ENCODE measurements around the gene PRKD3.

Gene PRKD3

DNA sequence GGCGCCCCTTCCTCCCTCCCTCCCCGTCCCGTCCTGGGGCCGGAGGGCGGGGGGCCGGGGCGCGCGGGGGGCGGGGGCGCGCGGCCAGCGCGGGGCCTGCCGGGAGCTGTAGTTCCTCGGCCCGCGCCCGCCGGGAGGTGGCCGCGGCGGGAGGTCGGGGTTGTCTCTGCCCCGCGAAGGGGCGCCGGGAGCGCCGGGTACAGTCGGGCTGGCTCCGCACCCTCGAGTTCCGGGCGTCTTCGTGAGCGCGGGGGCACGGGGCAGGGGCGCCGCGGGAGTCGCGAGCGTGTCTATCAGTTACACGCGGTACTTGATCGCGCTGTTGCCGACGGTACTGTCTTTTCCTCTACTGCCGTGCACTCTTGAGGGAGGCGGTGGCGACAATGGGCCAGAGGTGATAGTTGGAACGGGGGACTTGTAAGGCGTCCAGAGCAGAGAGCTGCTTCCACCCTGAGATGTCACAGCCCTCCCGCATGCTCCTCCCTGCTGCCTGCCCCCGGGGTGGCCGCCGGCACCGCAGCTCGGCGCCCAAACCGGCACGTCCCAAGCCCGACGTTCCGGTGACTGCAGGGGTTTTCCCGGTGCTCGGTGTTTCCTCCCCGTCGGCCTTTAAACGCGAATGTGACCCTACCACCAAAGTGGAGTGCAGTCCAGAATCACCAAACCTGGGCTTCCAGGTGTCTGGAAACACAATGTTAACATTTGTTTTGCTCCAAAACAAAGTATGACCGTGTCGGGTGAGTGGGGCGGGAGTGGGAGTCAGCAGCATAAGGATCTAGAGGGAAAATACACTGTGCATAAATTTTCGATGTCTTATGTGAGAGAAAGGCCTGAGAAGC, at the start of gene PRKD3:
Gene PRKD3, minus strand, starts transcription at position 48 of the 839 bp plus-strand sequence. CDS start 8,309 bp downstream, outside the sequence.
- no peak for DNase-seq (ENCODE audit: low read depth)

DNA sequence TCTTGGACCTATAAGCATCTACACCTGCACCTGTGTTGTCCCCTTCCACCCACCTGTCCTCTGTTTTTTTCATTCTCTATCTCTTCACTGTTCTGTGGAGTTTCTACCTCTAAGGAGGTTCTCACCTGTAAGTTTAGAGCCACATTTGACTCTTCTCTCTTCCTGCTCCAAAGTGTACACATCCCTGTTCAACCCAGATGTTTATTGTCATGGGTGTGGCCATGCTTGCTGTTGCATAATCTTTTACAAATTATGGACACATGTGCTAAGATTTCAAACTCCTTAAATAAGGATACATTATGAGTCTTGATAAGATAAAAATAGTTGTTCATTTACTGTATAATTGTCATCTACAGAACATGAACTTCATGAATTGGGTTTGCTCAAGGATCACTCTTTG, 47.4 kb upstream of the PRKD3 start:
- no peak for DNase-seq (ENCODE audit: low read depth)

- DNase-seq (ENCODE audit: low read depth): no peak
Observed at GRCh38 chr2:37370666-37371065, 46.0 kb upstream of the PRKD3 start.

GRCh38 chr2:37367984-37368383, 43.4 kb upstream of the PRKD3 start:
- DNase-seq (ENCODE audit: low read depth): no peak

DNA sequence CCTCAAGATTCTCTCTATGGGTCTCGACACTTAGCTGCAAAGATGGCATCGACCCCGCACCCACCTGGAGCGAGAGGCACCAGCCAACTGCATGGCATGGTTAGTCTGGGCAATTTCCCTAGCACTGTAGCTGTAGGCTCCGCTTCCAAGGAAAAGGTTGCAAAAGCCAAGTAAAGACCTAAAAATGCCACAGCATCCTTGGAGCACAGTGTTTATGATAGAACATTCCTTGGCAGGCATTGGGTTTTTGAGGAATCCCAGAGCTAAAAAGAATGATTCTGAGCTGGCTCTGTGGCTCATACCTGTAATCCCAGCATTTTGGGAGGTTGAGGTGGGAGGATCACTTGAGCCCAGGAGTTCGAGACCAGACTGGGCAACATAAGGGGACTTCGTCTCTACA, 42.7 kb upstream of the PRKD3 start:
- no peak for DNase-seq (ENCODE audit: low read depth)

GRCh38 chr2:37366773-37367172, 42.1 kb upstream of the PRKD3 start:
- DNase-seq (ENCODE audit: low read depth): no peak

DNA sequence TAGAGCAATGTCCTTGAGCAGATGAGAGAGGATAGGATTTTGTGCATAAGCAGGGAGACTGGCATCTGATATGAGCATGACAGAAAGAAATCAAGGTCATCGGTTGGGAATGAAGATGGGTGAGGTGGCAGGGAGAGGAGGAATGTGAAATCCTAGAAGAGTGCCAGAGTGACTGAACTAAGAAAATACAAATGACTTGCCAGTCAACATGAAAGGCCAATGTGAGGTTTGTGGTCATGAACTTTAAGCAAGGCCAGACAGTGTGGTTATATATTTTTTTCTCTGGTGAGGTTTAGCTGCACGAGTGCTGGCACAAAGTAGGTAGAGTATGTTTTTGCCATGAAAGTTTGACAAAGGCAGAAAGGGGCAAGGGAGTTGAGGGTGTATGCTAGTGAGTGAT, 41.0 kb upstream of the PRKD3 start:
- DNase-seq (ENCODE audit: low read depth): no peak

GRCh38 chr2:37364351-37364750, 39.7 kb upstream of the PRKD3 start:
- no peak for DNase-seq (ENCODE audit: low read depth)

DNA sequence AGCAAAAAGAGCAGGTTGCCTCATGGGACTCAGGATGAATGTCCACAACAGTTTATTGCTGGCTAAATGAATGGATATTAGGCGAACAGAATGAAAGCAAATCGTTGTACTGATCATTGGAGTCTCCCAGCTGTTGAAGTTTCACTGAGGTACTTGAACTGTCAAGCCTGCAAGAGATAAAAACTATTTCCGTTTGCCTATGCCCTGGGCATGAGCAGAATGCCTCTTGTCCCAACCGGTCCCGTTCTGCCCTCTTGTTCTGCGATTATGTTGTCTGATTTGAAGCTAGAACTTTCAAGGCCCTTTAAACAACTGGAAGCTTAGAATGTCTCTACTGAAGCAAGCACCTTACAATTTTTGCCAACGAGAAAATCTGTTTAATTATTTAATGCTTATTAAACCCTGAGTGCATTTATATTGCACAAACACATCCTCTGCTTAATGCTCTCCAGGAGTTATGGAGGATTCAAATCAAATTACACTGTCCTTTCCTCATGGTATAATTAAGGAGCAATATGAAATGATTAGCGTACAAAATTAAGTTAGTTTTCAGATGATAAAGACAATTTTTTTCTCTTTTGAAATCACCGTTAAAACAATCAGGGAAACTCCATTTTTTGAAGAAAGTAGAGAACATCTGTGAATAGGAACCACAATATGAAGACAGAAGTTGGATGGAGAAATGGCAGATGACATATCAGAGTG, 37.5 kb upstream of the PRKD3 start:
- DNase-seq (ENCODE audit: low read depth): no peak

GRCh38 chr2:37361216-37361815, 36.7 kb upstream of the PRKD3 start:
- no peak for DNase-seq (ENCODE audit: low read depth)

- DNase-seq (ENCODE audit: low read depth): no peak
Observed at GRCh38 chr2:37358466-37358865, 33.8 kb upstream of the PRKD3 start.

DNA sequence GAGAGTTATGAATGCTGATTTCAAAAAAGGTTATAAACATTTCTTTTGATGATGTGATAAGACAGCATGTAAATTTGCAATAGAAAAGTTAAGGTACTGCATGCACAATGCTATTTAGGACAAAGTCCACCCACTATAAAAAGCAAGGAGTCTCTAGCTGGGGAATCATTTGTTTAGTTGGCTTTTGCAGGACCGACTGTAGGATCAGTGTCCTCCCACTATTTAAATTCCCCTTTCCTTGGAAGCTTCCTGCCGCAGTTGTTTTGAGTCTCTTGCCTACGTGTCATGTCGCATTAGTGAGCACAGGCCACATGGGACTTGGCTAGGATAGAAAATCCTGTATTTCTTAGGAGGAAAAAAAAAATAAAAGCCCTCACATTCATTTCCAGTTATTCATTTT, 32.9 kb upstream of the PRKD3 start:
- no peak for DNase-seq (ENCODE audit: low read depth)

DNA sequence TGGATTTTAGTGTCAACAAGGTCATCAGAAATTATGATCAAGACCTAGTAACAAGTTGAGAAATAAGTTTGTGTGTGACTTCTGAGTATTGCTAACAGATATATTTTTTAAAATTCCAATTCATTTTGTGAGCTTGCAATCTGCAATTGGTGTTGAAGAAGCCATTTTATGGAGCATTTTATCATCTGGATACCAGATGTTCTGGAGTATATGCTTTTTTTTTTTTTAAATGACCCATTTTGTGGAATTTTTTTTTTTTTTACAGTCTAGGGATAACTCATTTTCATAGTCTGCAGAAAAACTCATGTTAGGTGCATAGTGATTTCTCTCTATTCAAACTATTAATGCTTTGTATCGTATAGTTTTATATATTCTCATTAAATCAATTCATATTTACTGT, 32.4 kb upstream of the PRKD3 start:
- no peak for DNase-seq (ENCODE audit: low read depth)

DNA sequence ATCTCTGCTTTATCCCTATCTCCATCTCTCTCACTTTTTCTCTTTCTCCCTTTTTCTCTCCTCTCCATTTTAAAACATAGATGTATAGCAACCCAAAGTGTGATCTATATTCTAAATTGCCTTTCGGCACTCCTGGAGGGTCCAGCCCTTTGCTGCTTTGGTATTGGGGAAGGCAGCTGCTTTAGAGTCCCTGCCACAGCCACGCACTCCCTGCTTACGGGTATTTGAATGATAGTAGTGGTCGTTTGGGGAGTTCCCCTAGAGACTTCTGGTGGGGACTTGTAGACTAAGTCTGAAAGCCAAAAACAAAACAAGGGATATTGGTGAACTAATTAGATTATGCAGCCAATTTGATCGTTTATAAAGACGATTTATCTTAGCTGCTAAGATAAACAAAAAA, 31.7 kb upstream of the PRKD3 start:
- DNase-seq (ENCODE audit: low read depth): no peak

GRCh38 chr2:37355735-37356134, 31.1 kb upstream of the PRKD3 start:
- DNase-seq (ENCODE audit: low read depth): no peak

- no peak for DNase-seq (ENCODE audit: low read depth)
Observed at GRCh38 chr2:37354531-37354930, 29.9 kb upstream of the PRKD3 start.

DNA sequence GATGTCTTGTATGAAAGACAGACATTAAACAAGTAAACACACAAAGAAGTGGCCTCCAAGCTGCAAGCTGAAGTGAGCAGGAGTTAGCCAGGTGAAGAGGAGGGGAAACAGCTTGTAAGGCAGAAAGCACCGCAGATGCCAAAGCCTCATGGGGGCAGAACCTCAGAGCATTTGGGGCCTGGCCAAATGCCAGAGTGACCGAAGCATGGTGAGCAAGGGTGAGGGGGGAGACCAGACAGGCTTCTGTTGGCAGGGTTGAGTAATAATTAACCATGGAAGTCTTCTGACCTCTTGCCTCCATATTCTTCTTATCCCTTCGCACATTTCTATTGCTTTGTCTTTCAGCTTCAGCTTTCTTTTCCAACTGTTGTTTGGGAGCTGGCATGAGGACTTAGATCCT, 25.4 kb upstream of the PRKD3 start:
- DNase-seq (ENCODE audit: low read depth): no peak

DNA sequence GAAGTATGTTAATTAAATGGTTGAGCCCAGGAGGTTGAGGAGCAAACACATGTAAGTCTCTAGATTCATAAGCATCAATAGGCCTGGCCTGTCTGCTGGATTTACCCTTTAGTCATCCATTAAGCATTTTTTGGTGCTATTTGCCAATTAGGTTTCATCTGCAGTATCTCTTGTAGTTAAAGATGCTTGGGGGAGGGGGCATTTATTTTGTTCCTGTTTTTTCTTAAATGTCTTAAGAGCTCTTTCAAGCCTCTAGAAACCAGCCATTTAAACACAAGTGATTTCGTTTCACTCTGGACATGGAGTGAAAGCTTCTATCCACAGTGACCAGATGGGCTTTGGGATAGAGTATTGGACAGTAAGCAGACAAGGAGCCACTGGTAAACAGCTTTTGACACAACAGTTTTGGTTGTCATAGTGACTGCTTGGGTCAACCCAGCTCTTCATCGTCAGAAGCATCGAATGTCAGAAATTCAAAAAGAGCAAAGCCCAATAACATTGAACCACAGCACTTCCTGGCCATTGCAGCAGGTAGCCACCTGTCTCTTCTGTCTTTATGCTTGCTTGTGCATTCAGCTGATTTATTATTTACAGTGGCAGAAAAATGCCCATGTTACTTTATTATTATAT, 24.7 kb upstream of the PRKD3 start:
- DNase-seq (ENCODE audit: low read depth): no peak

- no peak for DNase-seq (ENCODE audit: low read depth)
Observed at GRCh38 chr2:37348155-37348554, 23.5 kb upstream of the PRKD3 start.

DNA sequence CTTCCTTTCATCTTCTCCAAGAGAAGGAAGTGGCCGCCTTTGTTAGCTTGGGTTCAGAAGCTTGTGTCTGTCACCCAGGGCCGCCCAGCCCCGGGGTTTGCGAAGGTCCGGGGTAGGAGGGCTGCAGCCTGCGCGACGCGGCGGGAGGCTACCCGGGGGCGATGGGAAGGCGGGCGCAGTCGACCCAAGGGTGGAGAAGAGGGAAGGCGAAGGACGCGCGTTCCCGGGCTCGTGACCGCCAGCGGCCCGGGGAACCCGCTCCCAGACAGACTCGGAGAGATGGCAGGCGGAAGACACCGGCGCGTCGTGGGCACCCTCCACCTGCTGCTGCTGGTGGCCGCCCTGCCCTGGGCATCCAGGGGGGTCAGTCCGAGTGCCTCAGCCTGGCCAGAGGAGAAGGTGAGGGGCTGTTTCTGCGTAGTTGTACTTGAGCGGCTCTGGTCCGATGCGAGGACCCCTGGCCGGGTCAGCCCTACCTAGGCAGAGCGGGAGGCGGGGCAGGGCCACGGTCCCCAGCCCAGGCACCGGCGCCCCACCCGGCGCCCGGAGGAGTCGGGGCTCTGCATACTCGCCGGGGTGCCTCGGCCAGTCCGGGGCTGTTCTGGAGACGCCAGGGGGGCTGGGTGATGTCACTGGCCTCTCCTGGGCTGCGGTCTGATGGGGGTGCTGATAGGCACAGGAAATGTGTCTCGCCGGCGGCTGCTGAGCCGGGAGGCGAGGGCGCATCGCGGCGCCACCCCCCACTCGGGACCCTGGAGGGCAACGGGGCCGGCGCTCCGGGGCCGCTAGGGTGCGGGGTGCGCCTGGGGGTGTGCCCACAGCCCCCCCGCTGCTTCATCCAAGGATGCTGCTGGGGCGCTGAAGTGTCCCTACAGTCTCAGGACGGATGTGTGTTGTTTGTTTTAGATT, 20.1 kb upstream of the PRKD3 start, which contains the start of gene QPCT:
Gene QPCT, plus strand, starts transcription at position 178 of the 909 bp plus-strand sequence. Its CDS starts 102 bp downstream, at position 280.
- DNase-seq (ENCODE audit: low read depth): peak; percentile 25

Measured in GM04504 (cell line).